ENCODE measurements around the gene PSME2. TPM values are rescaled to one million over a fixed set of nuclear protein-coding genes. Genes with fewer than 3 reads are reported as not detected.

PSME2 gene
- total and polyA plus RNA-seq, 2 experiments from 2014 or later = 54.0 to 259 TPM

DNA sequence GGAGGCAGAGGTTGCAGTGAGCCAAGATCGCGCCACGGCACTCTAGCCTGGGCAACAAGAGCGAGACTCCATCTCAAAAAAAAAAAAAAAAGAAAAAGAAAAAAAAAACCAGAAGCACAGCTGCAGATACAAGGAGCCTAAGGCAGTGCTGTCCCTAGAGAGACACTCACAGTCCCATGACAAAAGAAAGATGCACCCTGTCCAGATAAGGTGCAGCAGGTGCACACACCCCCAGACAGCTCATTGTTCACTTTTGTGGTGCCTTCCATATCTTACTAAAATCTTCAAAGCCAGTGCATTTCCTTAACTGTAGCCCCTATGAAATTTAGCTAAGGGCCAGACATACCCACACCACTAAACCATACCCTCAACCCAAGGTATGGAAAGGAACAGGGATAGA is 24.0 kb downstream of the PSME2 start:
- H3K4me1 Mint-ChIP-seq = no peaks in the 10 kb centered on the region

DNA sequence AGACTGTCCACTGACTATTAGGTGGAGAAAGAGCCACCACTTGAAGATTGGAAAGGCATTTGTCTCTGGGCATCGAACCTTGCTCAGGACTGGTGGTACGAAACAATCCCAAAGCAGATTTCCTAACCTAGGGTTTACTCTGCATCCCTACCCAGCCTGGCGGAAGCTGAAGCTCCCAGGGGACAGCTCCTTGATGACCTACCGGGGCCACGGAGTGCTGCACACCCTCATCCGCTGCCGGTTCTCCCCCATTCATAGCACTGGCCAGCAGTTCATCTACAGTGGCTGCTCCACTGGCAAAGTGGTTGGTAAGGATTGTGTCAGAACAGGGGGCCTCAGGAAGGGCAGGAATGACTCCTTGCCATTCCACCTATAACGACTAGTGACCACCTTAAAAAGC is 25.2 kb downstream of the PSME2 start:
- peaks cover 5% of the 10 kb centered on the region; the same call in 2 of the 3 replicates for H3K4me1 Mint-ChIP-seq
- peaks cover 3% of the 10 kb centered on the region for H3K27me3 Mint-ChIP-seq (ENCODE audit: insufficient read depth, low read depth, poor library complexity)
- H3K36me3 Mint-ChIP-seq (ENCODE audit: low read depth) = peaks cover 58% of the 10 kb centered on the region
- no peak for TF ChIP-seq JUNB (IDR thresholded peaks at IDR 0.05; ENCODE audit: unreplicated experiment)
- TF ChIP-seq STAT1 (IDR thresholded peaks at IDR 0.05; ENCODE audit: unreplicated experiment) = no peak
- TF ChIP-seq ZNF331 (CRISPR knock-in tag; IDR thresholded peaks at IDR 0.05; ENCODE audit: low read depth) = no peak
- TF ChIP-seq, protein P1, sequence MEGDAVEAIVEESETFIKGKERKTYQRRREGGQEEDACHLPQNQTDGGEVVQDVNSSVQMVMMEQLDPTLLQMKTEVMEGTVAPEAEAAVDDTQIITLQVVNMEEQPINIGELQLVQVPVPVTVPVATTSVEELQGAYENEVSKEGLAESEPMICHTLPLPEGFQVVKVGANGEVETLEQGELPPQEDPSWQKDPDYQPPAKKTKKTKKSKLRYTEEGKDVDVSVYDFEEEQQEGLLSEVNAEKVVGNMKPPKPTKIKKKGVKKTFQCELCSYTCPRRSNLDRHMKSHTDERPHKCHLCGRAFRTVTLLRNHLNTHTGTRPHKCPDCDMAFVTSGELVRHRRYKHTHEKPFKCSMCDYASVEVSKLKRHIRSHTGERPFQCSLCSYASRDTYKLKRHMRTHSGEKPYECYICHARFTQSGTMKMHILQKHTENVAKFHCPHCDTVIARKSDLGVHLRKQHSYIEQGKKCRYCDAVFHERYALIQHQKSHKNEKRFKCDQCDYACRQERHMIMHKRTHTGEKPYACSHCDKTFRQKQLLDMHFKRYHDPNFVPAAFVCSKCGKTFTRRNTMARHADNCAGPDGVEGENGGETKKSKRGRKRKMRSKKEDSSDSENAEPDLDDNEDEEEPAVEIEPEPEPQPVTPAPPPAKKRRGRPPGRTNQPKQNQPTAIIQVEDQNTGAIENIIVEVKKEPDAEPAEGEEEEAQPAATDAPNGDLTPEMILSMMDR (conservative IDR thresholded peaks at IDR 0.05; ENCODE audit: low read depth in 2 of 2) = no peak
- TF ChIP-seq POLR2AphosphoS5 (IDR thresholded peaks at IDR 0.05; ENCODE audit: low read depth) = no peak
- no peak for TF ChIP-seq EZH2phosphoT487 (IDR thresholded peaks at IDR 0.05; ENCODE audit: unreplicated experiment)

More for the DNA sequence above, 24.0 kb downstream of the PSME2 start:
- DNase-seq (ENCODE audit: low spot score) (no peak), ATAC-seq (no peak)
- no peaks in the 10 kb centered on the region for H3K9me3 Mint-ChIP-seq
- Histone ChIP-seq H3K36me3 (ENCODE audit: insufficient read depth) (peaks cover 19% of the 10 kb centered on the region; the same call in 1 of the 2 replicates), H3K4me1 (ENCODE audit: insufficient read depth) (no peaks in the 10 kb centered on the region), H3K79me2 (replicated peaks; ENCODE audit: insufficient read depth) (no peaks in the 10 kb centered on the region), H3K4me3 (no peak overlapping the region), H3K4me2 (no peak overlapping the region), H4K20me1 (replicated peaks; ENCODE audit: insufficient read depth) (no peaks in the 10 kb centered on the region; the same call in 1 of the 2 replicates), H2AFZ (no peak overlapping the region), H3K9me2 (ENCODE audit: insufficient read depth) (no peaks in the 10 kb centered on the region), H3K27me3 (ENCODE audit: insufficient read depth) (no peaks in the 10 kb centered on the region), H3K27ac (ENCODE audit: low read depth) (no peak overlapping the region), H3F3A (replicated peaks; ENCODE audit: low read depth) (no peaks in the 10 kb centered on the region)
- no peak overlapping the region for H3K27ac Mint-ChIP-seq
- TF ChIP-seq, protein P2, sequence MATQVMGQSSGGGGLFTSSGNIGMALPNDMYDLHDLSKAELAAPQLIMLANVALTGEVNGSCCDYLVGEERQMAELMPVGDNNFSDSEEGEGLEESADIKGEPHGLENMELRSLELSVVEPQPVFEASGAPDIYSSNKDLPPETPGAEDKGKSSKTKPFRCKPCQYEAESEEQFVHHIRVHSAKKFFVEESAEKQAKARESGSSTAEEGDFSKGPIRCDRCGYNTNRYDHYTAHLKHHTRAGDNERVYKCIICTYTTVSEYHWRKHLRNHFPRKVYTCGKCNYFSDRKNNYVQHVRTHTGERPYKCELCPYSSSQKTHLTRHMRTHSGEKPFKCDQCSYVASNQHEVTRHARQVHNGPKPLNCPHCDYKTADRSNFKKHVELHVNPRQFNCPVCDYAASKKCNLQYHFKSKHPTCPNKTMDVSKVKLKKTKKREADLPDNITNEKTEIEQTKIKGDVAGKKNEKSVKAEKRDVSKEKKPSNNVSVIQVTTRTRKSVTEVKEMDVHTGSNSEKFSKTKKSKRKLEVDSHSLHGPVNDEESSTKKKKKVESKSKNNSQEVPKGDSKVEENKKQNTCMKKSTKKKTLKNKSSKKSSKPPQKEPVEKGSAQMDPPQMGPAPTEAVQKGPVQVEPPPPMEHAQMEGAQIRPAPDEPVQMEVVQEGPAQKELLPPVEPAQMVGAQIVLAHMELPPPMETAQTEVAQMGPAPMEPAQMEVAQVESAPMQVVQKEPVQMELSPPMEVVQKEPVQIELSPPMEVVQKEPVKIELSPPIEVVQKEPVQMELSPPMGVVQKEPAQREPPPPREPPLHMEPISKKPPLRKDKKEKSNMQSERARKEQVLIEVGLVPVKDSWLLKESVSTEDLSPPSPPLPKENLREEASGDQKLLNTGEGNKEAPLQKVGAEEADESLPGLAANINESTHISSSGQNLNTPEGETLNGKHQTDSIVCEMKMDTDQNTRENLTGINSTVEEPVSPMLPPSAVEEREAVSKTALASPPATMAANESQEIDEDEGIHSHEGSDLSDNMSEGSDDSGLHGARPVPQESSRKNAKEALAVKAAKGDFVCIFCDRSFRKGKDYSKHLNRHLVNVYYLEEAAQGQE (IDR thresholded peaks at IDR 0.05; ENCODE audit: unreplicated experiment) = no peak
- TF ChIP-seq POLR2AphosphoS5 (IDR thresholded peaks at IDR 0.05; ENCODE audit: low read depth) = no peak
- TF ChIP-seq, protein P3, sequence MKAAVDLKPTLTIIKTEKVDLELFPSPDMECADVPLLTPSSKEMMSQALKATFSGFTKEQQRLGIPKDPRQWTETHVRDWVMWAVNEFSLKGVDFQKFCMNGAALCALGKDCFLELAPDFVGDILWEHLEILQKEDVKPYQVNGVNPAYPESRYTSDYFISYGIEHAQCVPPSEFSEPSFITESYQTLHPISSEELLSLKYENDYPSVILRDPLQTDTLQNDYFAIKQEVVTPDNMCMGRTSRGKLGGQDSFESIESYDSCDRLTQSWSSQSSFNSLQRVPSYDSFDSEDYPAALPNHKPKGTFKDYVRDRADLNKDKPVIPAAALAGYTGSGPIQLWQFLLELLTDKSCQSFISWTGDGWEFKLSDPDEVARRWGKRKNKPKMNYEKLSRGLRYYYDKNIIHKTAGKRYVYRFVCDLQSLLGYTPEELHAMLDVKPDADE (IDR thresholded peaks at IDR 0.05) = no peak
- TF ChIP-seq STAT1 (IDR thresholded peaks at IDR 0.05; ENCODE audit: unreplicated experiment) = no peak
- TF ChIP-seq ZNF114 (CRISPR knock-in tag; IDR thresholded peaks at IDR 0.05) = no peak
- no peak for TF ChIP-seq ZNF331 (CRISPR knock-in tag; IDR thresholded peaks at IDR 0.05; ENCODE audit: low read depth)
- H3K4me3 Mint-ChIP-seq = no peak overlapping the region
- H3K27me3 Mint-ChIP-seq (ENCODE audit: insufficient read depth, low read depth, poor library complexity) = no peaks in the 10 kb centered on the region
- peaks cover 53% of the 10 kb centered on the region for H3K36me3 Mint-ChIP-seq (ENCODE audit: low read depth)

More for the DNA sequence above, 25.2 kb downstream of the PSME2 start:
- H3K36me3 ChIP-seq (ENCODE audit: insufficient read depth) = peaks cover 19% of the 10 kb centered on the region; the same call in 1 of the 2 replicates
- no peak for ATAC-seq
- peaks cover 6% of the 10 kb centered on the region for H3K79me2 ChIP-seq (replicated peaks; ENCODE audit: insufficient read depth)
- Mint-ChIP-seq H3K4me3 (no peak overlapping the region), H3K27ac (no peak overlapping the region), H3K9me3 (no peaks in the 10 kb centered on the region)
- no peak overlapping the region for H3K4me2 ChIP-seq
- H4K20me1 ChIP-seq (replicated peaks; ENCODE audit: insufficient read depth) = no peaks in the 10 kb centered on the region; the same call in 1 of the 2 replicates
- no peak for DNase-seq (ENCODE audit: low spot score)
- H2AFZ ChIP-seq = no peak overlapping the region
- no peak overlapping the region for H3K4me3 ChIP-seq
- H3K4me1 ChIP-seq (ENCODE audit: insufficient read depth) = peaks cover under 1% of the 10 kb centered on the region; the same call in 1 of the 2 replicates
- no peaks in the 10 kb centered on the region for H3K27me3 ChIP-seq (ENCODE audit: insufficient read depth)
- H3K27ac ChIP-seq (ENCODE audit: low read depth) = no peak overlapping the region
- H3F3A ChIP-seq (replicated peaks; ENCODE audit: low read depth) = no peaks in the 10 kb centered on the region
- no peaks in the 10 kb centered on the region for H3K9me2 ChIP-seq (ENCODE audit: insufficient read depth)
